Activated T-helper 1 cell treated with anti-CD3 and anti-CD28 coated beads, Interleukin-2, amount 50 U/mL, for 16 hours (primary cell): ENCODE results near the gene PHF21A.
"Not testable (repeated sequence)": the region's sequence is repeated elsewhere in the genome, so short reads cannot be mapped to it uniquely, and the experiment has no call there.

Experiments used
- DNase-seq, 2 donors: peaks; one replicate each; pipeline ENCODE4 v3.0.0-alpha.2; 2020; ENCODE audit warnings: low read depth in 1 of 2, low spot score in 1 of 2

PHF21A gene

GRCh38 chr11:45985212-45985611 is 136.0 kb downstream of the PHF21A start:
- DNase-seq: no peak

GRCh38 chr11:45984192-45984591 is 137.1 kb downstream of the PHF21A start:
- DNase-seq: no peak

- DNase-seq: no peak
These were observed 137.8 kb downstream of the PHF21A start for GRCh38 chr11:45983471-45983845.

GRCh38 chr11:45982656-45983470 is 138.4 kb downstream of the PHF21A start:
- DNase-seq: peak in 1 of 2 donors; percentile 13

GRCh38 chr11:45981826-45982225 is 139.4 kb downstream of the PHF21A start:
- not testable (repeated sequence) for DNase-seq

- no peak for DNase-seq
These were observed 146.4 kb downstream of the PHF21A start for GRCh38 chr11:45974806-45975205.

GRCh38 chr11:45973601-45974000 is 147.7 kb downstream of the PHF21A start:
- no peak for DNase-seq

- DNase-seq: no peak
These were observed 152.4 kb downstream of the PHF21A start for GRCh38 chr11:45968901-45969300.

GRCh38 chr11:45967506-45967905 is 153.7 kb downstream of the PHF21A start:
- DNase-seq: no peak

GRCh38 chr11:45964911-45965389 is 156.3 kb downstream of the PHF21A start:
- peak; percentile 12 to 35 for DNase-seq

- no peak for DNase-seq
These were observed 159.5 kb downstream of the PHF21A start for GRCh38 chr11:45961751-45962240.

- no peak for DNase-seq
These were observed 160.7 kb downstream of the PHF21A start for GRCh38 chr11:45960387-45961095.

GRCh38 chr11:45959851-45960250 is 161.4 kb downstream of the PHF21A start:
- no peak for DNase-seq

- no peak for DNase-seq
These were observed 171.3 kb downstream of the PHF21A start for GRCh38 chr11:45949992-45950407.

GRCh38 chr11:45948356-45948755 is 172.9 kb downstream of the PHF21A start:
- DNase-seq: no peak

GRCh38 chr11:45947885-45948284 is 173.4 kb downstream of the PHF21A start:
- DNase-seq: no peak

GRCh38 chr11:45945397-45945999 is 175.8 kb downstream of the PHF21A start:
- DNase-seq: no peak

- DNase-seq: no peak
These were observed 178.9 kb downstream of the PHF21A start for GRCh38 chr11:45942381-45942780.

GRCh38 chr11:45941285-45941684 is 180.0 kb downstream of the PHF21A start:
- no peak for DNase-seq

GRCh38 chr11:45939836-45940235 is 181.4 kb downstream of the PHF21A start:
- no peak for DNase-seq

- no peak for DNase-seq
These were observed 183.3 kb downstream of the PHF21A start for GRCh38 chr11:45937916-45938315.
